ENCODE results near the gene ZNF792.
"Not testable (repeated sequence)": the region's sequence is repeated elsewhere in the genome, so short reads cannot be mapped to it uniquely, and the experiment has no call there.

The ZNF792 gene

GRCh38 chr19:35006007-35006341 lies 41.9 kb upstream of the ZNF792 start:
- 96 to 99% methylated on average over 4 to 6 of the region's 6 CpGs for WGBS, 2 experiments (ENCODE audit: insufficient coverage in 2 of 2)
- H3K4me3 ChIP-seq (ENCODE audit: extremely low read depth, insufficient read depth, low read length, poor library complexity, severe bottlenecking); H3K4me1 ChIP-seq (ENCODE audit: control insufficient read depth, insufficient read depth, low read length, poor library complexity, severe bottlenecking); H3K9me3 ChIP-seq (ENCODE audit: control insufficient read depth, low read length); H3K27ac ChIP-seq (ENCODE audit: low read depth, low read length, severe bottlenecking): not testable (repeated sequence)
- peaks cover 72% of the 10 kb centered on the region for H3K36me3 ChIP-seq (ENCODE audit: control insufficient read depth, insufficient read depth, low read length)

- 94 to 95% methylated on average over 11 of the region's 11 CpGs for WGBS, 2 experiments (ENCODE audit: insufficient coverage in 2 of 2)
- H3K4me1 ChIP-seq (ENCODE audit: control insufficient read depth, insufficient read depth, low read length, poor library complexity, severe bottlenecking): peaks cover 4% of the 10 kb centered on the region
- H3K4me3 ChIP-seq (ENCODE audit: extremely low read depth, insufficient read depth, low read length, poor library complexity, severe bottlenecking): no peak overlapping the region
- no peaks in the 10 kb centered on the region for H3K9me3 ChIP-seq (ENCODE audit: control insufficient read depth, low read length)
- H3K27ac ChIP-seq (ENCODE audit: low read depth, low read length, severe bottlenecking): no peak overlapping the region
- peaks cover 67% of the 10 kb centered on the region for H3K36me3 ChIP-seq (ENCODE audit: control insufficient read depth, insufficient read depth, low read length)
Measured at GRCh38 chr19:35005256-35005977, 41.4 kb upstream of the ZNF792 start.

GRCh38 chr19:35004517-35005255 lies 40.7 kb upstream of the ZNF792 start:
- no peak overlapping the region for H3K27ac ChIP-seq (ENCODE audit: low read depth, low read length, severe bottlenecking)
- H3K36me3 ChIP-seq (ENCODE audit: control insufficient read depth, insufficient read depth, low read length): peaks cover 59% of the 10 kb centered on the region
- H3K4me1 ChIP-seq (ENCODE audit: control insufficient read depth, insufficient read depth, low read length, poor library complexity, severe bottlenecking): peaks cover 4% of the 10 kb centered on the region
- WGBS, 2 experiments (ENCODE audit: insufficient coverage in 2 of 2): 95 to 97% methylated on average over 13 to 16 of the region's 18 CpGs
- no peak overlapping the region for H3K4me3 ChIP-seq (ENCODE audit: extremely low read depth, insufficient read depth, low read length, poor library complexity, severe bottlenecking)
- H3K9me3 ChIP-seq (ENCODE audit: control insufficient read depth, low read length): no peaks in the 10 kb centered on the region

- peaks cover 38% of the 10 kb centered on the region for H3K36me3 ChIP-seq (ENCODE audit: control insufficient read depth, insufficient read depth, low read length)
- H3K4me3 ChIP-seq (ENCODE audit: extremely low read depth, insufficient read depth, low read length, poor library complexity, severe bottlenecking): no peak overlapping the region
- peaks cover 21% of the 10 kb centered on the region for H3K4me1 ChIP-seq (ENCODE audit: control insufficient read depth, insufficient read depth, low read length, poor library complexity, severe bottlenecking)
- 93 to 95% methylated on average over 10 of the region's 11 CpGs for WGBS, 2 experiments (ENCODE audit: insufficient coverage in 2 of 2)
- no peak overlapping the region for H3K27ac ChIP-seq (ENCODE audit: low read depth, low read length, severe bottlenecking)
- H3K9me3 ChIP-seq (ENCODE audit: control insufficient read depth, low read length): no peaks in the 10 kb centered on the region
Measured at GRCh38 chr19:35002037-35002535, 38.1 kb upstream of the ZNF792 start.

- no peaks in the 10 kb centered on the region for H3K9me3 ChIP-seq (ENCODE audit: control insufficient read depth, low read length)
- H3K36me3 ChIP-seq (ENCODE audit: control insufficient read depth, insufficient read depth, low read length): peaks cover 25% of the 10 kb centered on the region
- WGBS, 2 experiments (ENCODE audit: insufficient coverage in 2 of 2): 2% methylated on average over 17 to 27 of the region's 46 CpGs
- H3K27ac ChIP-seq (ENCODE audit: low read depth, low read length, severe bottlenecking): peak overlapping the region; percentile 36
- H3K4me3 ChIP-seq (ENCODE audit: extremely low read depth, insufficient read depth, low read length, poor library complexity, severe bottlenecking): peak overlapping the region; percentile 72
- H3K4me1 ChIP-seq (ENCODE audit: control insufficient read depth, insufficient read depth, low read length, poor library complexity, severe bottlenecking): peaks cover 21% of the 10 kb centered on the region
Measured at GRCh38 chr19:35000647-35001501, 36.8 kb upstream of the ZNF792 start.

GRCh38 chr19:35000338-35000646 lies 36.3 kb upstream of the ZNF792 start:
- Histone ChIP-seq H3K4me1 (ENCODE audit: control insufficient read depth, insufficient read depth, low read length, poor library complexity, severe bottlenecking) (peaks cover 21% of the 10 kb centered on the region), H3K9me3 (ENCODE audit: control insufficient read depth, low read length) (no peaks in the 10 kb centered on the region), H3K36me3 (ENCODE audit: control insufficient read depth, insufficient read depth, low read length) (peaks cover 20% of the 10 kb centered on the region), H3K4me3 (ENCODE audit: extremely low read depth, insufficient read depth, low read length, poor library complexity, severe bottlenecking) (peak overlapping the region; percentile 72), H3K27ac (ENCODE audit: low read depth, low read length, severe bottlenecking) (peak overlapping the region; percentile 89)
- 0 to 1% methylated on average over 12 to 19 of the region's 37 CpGs for WGBS, 2 experiments (ENCODE audit: insufficient coverage in 2 of 2)

GRCh38 chr19:34999498-35000337 lies 35.7 kb upstream of the ZNF792 start, which contains the start of gene GRAMD1A:
Gene GRAMD1A, plus strand, starts transcription at chr19:35000323. Its CDS starts 156 bp downstream, at chr19:35000479.
- whole genome bisulfite sequencing, 2 experiments (ENCODE audit: insufficient coverage in 2 of 2): 3% methylated on average over 13 to 22 of the region's 45 CpGs
- H3K4me1 ChIP-seq (ENCODE audit: control insufficient read depth, insufficient read depth, low read length, poor library complexity, severe bottlenecking): peaks cover 21% of the 10 kb centered on the region
- no peaks in the 10 kb centered on the region for H3K9me3 ChIP-seq (ENCODE audit: control insufficient read depth, low read length)

GRCh38 chr19:34998777-34999497 lies 34.9 kb upstream of the ZNF792 start:
- Histone ChIP-seq H3K36me3 (ENCODE audit: control insufficient read depth, insufficient read depth, low read length) (peaks cover 8% of the 10 kb centered on the region), H3K27ac (ENCODE audit: low read depth, low read length, severe bottlenecking) (peak overlapping the region; percentile 89), H3K4me1 (ENCODE audit: control insufficient read depth, insufficient read depth, low read length, poor library complexity, severe bottlenecking) (peaks cover 21% of the 10 kb centered on the region), H3K4me3 (ENCODE audit: extremely low read depth, insufficient read depth, low read length, poor library complexity, severe bottlenecking) (peak overlapping the region; percentile 72), H3K9me3 (ENCODE audit: control insufficient read depth, low read length) (no peaks in the 10 kb centered on the region)
- 45 to 53% methylated on average over 6 to 13 of the region's 13 CpGs for WGBS, 2 experiments (ENCODE audit: insufficient coverage in 2 of 2)

More at GRCh38 chr19:34999498-35000337, 35.7 kb upstream of the ZNF792 start, which contains the start of gene GRAMD1A:
- Histone ChIP-seq H3K4me3 (ENCODE audit: extremely low read depth, insufficient read depth, low read length, poor library complexity, severe bottlenecking) (peak within 1 kb of the TSS; percentile 72), H3K27ac (ENCODE audit: low read depth, low read length, severe bottlenecking) (peak within 1 kb of the TSS; percentile 89), H3K36me3 (ENCODE audit: control insufficient read depth, insufficient read depth, low read length) (peaks cover 16% of the 10 kb centered on the region)

GRCh38 chr19:34998224-34998623 lies 34.2 kb upstream of the ZNF792 start:
- 92 to 94% methylated on average over 2 of the region's 7 CpGs for WGBS, 2 experiments (ENCODE audit: insufficient coverage in 2 of 2)
- H3K9me3 ChIP-seq (ENCODE audit: control insufficient read depth, low read length); H3K27ac ChIP-seq (ENCODE audit: low read depth, low read length, severe bottlenecking); H3K36me3 ChIP-seq (ENCODE audit: control insufficient read depth, insufficient read depth, low read length); H3K4me3 ChIP-seq (ENCODE audit: extremely low read depth, insufficient read depth, low read length, poor library complexity, severe bottlenecking): not testable (repeated sequence)
- H3K4me1 ChIP-seq (ENCODE audit: control insufficient read depth, insufficient read depth, low read length, poor library complexity, severe bottlenecking): peaks cover 17% of the 10 kb centered on the region
